PC-3 (cell line): ENCODE measurements around the gene SH3PXD2A. TPM values are rescaled to one million over a fixed set of nuclear protein-coding genes. Genes with fewer than 3 reads are reported as not detected.

Experiments
- ATAC-seq: fragments of 200-7000 bp; cut with Tn5 transposase; 2 replicates; pipeline ENCODE4 v1.9.1; 2020; ENCODE audit warnings: mild to moderate bottlenecking, moderate library complexity
- BruUV-seq: library from RNA; stranded (reverse); fragments of 400-500 nt; replicated peaks from 2 replicates; lab custom pipeline; 2021; lab: Mats Ljungman, UMichigan
- CTCF ChIA-PET: fragments of 300-600 bp; sonication (Branson Sonifier 250); formaldehyde crosslinking; loops from one replicate; lab custom pipeline; 2022; ENCODE audit warnings: antibody characterized with exemption; lab: Charles Lee
- POLR2A ChIA-PET: fragments of 300-600 bp; sonication (Branson Sonifier 250); formaldehyde crosslinking; loops from one replicate; lab custom pipeline; 2022; ENCODE audit warnings: antibody characterized with exemption; ENCODE audit not compliant: unreplicated experiment; lab: Charles Lee
- DNase-seq: peaks from one replicate; pipeline ENCODE4 v3.0.0-alpha.2; 2015
- H2AFZ ChIP-seq: fragments of 300-600 bp; sonication (generic); 2 replicates; pipeline ENCODE4 v1.6.0; 2016; ENCODE audit warnings: antibody characterized with exemption, low read length
- H3F3A ChIP-seq: fragments of 300-600 bp; sonication (generic); one replicate; pipeline ENCODE4 v1.6.0; 2017; ENCODE audit warnings: antibody characterized with exemption, low read length, control low read depth, mild to moderate bottlenecking; ENCODE audit not compliant: unreplicated experiment
- H3K27ac ChIP-seq: fragments of 300-600 bp; sonication (generic); 2 replicates; pipeline ENCODE4 v1.5.1; 2016; ENCODE audit warnings: mild to moderate bottlenecking, low read length
- H3K27me3 ChIP-seq: fragments of 300-600 bp; sonication (generic); 2 replicates; pipeline ENCODE4 v1.6.1; 2016; ENCODE audit warnings: low read length, mixed read lengths
- H3K36me3 ChIP-seq: fragments of 300-600 bp; sonication (generic); 2 replicates; pipeline ENCODE4 v1.6.1; 2016; ENCODE audit warnings: low read depth, mixed run types, low read length, mixed read lengths
- H3K4me1 ChIP-seq: fragments of 300-600 bp; sonication (generic); 2 replicates; pipeline ENCODE4 v1.5.1; 2016; ENCODE audit warnings: low read length; ENCODE audit not compliant: insufficient read depth
- H3K4me2 ChIP-seq: fragments of 300-600 bp; sonication (generic); 2 replicates; pipeline ENCODE4 v1.6.0; 2016; ENCODE audit warnings: low read length
- H3K4me3 ChIP-seq: fragments of 300-600 bp; sonication (generic); 2 replicates; pipeline ENCODE4 v1.5.1; 2016; ENCODE audit warnings: mild to moderate bottlenecking, low read length, mixed read lengths
- H3K79me2 ChIP-seq: fragments of 300-600 bp; sonication (generic); 2 replicates; pipeline ENCODE4 v1.6.1; 2017; ENCODE audit warnings: low read length, mixed read lengths
- H3K9ac ChIP-seq: fragments of 300-600 bp; sonication (generic); 2 replicates; pipeline ENCODE4 v1.6.0; 2016; ENCODE audit warnings: mild to moderate bottlenecking, low read length
- H3K9me2 ChIP-seq: fragments of 300-600 bp; sonication (generic); replicated peaks from 2 replicates; pipeline ENCODE4 v1.6.1; 2016; ENCODE audit warnings: mixed run types, low read length, mixed read lengths
- H3K9me3 ChIP-seq: fragments of 300-600 bp; sonication (generic); 2 replicates; pipeline ENCODE4 v1.6.1; 2016; ENCODE audit warnings: low read length, mixed read lengths
- H4K20me1 ChIP-seq: fragments of 300-600 bp; sonication (generic); 2 replicates; pipeline ENCODE4 v1.6.1; 2016; ENCODE audit warnings: low read length, mixed read lengths
- CTCF ChIP-seq: fragments of 300-600 bp; sonication (generic); conservative IDR thresholded peaks from 2 replicates; pipeline ENCODE4 v1.5.1; 2017; ENCODE audit warnings: antibody characterized with exemption, low read depth, mild to moderate bottlenecking, low read length
- EZH2 ChIP-seq: fragments of 300-600 bp; sonication (generic); IDR thresholded peaks from one replicate; pipeline ENCODE4 v1.6.1; 2017; ENCODE audit warnings: antibody characterized with exemption, mild to moderate bottlenecking, low read length; ENCODE audit not compliant: unreplicated experiment
- EZH2phosphoT487 ChIP-seq: fragments of 300-600 bp; sonication (generic); IDR thresholded peaks from 2 replicates; pipeline ENCODE4 v1.6.1; 2018; ENCODE audit warnings: mild to moderate bottlenecking, antibody characterized with exemption, low read length, borderline replicate concordance
- intact Hi-C: fragments of 100-400 bp; cut with micrococcal nuclease; formaldehyde crosslinking; loops from 2 replicates; pipeline ENCODE4 v1.9.0; 2023
- total RNA-seq: library from RNA; depleted of rRNA; stranded (reverse); fragments of >200 nt; gene quantifications from 2 replicates; pipeline ENCODE4 v1.2.3, GENCODE V29; 2014

Gene SH3PXD2A
- total RNA-seq, 1 experiment from 2014 or later = 3.4 TPM

DNA sequence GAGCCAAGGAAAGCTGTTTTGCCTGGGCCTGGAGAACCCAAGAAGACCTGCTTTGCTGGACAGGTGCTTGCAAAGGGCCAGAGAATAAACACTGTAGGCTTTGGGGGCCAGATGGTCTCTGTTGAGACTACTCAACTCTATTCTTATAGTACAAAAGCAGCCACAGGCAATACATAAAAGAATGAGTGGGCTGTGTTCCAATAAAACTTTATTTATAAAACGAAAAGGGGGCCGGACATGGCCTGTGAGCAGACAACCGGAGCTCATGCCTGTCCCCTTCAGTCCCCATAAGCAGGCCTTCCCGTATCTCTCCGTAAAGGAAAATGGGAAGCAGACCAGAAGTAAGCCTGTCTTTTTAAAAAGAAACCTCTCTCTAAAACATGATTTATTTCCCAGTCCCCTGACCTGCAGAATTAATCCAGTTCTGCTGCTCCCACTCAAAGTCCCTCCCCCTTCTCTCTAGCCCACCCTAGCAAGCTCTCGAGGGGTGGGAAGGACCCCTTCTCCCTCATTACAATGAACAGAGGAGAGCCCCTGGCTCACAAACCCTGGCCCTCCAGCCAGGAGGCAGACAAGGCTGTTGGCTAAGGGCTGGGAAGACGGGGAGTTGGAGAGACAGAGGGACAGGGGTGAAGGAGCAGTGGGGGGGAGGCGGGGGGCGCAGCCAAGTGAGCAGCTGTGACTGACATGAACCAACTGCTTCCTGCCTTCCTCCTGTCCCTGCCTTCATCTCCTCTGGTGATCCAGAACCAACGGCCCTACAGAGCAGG lies 184.1 kb downstream of the SH3PXD2A start:
- TF ChIP-seq CTCF (no peak), EZH2phosphoT487 (no peak), EZH2 (no peak)
- H3K36me3 ChIP-seq = no peaks in the 10 kb centered on the region
- no peak overlapping the region for H3K4me3 ChIP-seq
- H3K4me1 ChIP-seq = no peaks in the 10 kb centered on the region
- no TSS peak for BruUV-seq
- H3K27ac ChIP-seq = no peak overlapping the region
- CTCF ChIA-PET = no interaction called here
- intact Hi-C loops = no loop called here
- no peaks in the 10 kb centered on the region for H4K20me1 ChIP-seq
- ATAC-seq (no peak), DNase-seq (no peak)
- no peak overlapping the region for H2AFZ ChIP-seq
- no peaks in the 10 kb centered on the region for H3K9me3 ChIP-seq
- POLR2A ChIA-PET = no interaction called here
- no peak overlapping the region for H3K4me2 ChIP-seq
- no peaks in the 10 kb centered on the region for H3K79me2 ChIP-seq
- H3F3A ChIP-seq = no peaks in the 10 kb centered on the region
- H3K27me3 ChIP-seq = no peaks in the 10 kb centered on the region
- no peaks in the 10 kb centered on the region for H3K9me2 ChIP-seq
- no peak overlapping the region for H3K9ac ChIP-seq

DNA sequence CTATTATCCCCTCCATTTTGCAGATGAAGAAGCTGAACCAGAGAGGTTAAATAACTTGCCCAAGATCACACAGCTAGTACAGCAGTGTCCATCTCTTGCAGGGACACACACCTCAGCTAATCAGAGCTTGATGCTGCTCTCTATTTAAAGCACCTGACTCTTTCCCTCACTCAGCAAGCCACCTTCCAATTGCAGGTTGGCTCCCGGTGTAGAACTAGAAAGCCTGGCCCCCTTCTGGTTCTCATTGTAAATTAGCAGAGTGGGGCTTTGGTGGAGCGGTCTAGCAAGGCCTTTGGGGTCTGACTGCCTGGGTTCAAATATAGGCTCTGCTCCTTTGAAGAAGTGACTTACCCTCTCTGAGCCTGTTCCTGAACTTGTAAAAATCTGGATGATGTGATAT lies 185.4 kb downstream of the SH3PXD2A start:
- CTCF ChIA-PET = no interaction called here
- no peak overlapping the region for H3K4me3 ChIP-seq
- POLR2A ChIA-PET = no interaction called here
- no peaks in the 10 kb centered on the region for H4K20me1 ChIP-seq
- H3K27ac ChIP-seq = no peak overlapping the region
- no peaks in the 10 kb centered on the region for H3K27me3 ChIP-seq
- no peaks in the 10 kb centered on the region for H3K4me1 ChIP-seq
- H3K79me2 ChIP-seq = no peaks in the 10 kb centered on the region
- BruUV-seq = no TSS peak
- DNase-seq (no peak), ATAC-seq (no peak)
- intact Hi-C loops = no loop called here
- no peak overlapping the region for H3K4me2 ChIP-seq
- no peaks in the 10 kb centered on the region for H3F3A ChIP-seq
- no peaks in the 10 kb centered on the region for H3K36me3 ChIP-seq
- no peak for TF ChIP-seq EZH2
- no peak for TF ChIP-seq CTCF
- no peak for TF ChIP-seq EZH2phosphoT487
- no peak overlapping the region for H2AFZ ChIP-seq
- H3K9me2 ChIP-seq = no peaks in the 10 kb centered on the region
- no peak overlapping the region for H3K9ac ChIP-seq
- no peaks in the 10 kb centered on the region for H3K9me3 ChIP-seq

DNA sequence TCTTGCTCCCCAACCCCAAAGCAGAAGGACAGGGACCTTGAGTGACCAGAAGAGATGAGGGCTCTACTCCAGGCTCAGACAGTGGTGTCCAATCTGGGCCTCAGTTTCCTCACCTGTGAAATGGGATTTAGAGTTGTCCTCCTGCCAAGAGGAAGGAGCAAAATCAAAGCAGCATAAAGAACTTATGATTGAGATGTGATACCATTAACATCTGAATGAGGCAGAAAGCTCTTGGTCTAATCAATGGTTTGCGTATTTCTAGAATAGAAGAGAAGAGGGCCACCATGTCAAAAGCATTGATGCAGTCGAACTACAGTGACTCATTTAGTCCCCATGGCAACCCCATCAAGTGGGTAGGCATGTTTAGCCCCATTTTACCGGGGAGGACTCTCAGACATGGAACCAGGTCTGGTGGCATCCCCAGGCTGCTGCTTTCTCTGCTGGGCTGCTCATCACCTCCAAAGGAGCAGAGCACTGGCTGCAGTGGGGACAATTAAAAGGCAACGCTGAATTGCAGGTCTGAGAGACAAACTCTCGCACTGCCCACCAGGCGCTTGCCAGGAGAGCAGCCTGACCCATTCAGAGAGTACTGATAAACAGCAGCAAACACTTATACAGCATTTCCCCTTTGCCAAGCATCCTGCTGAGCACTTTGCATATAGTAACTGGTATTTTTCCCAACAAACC lies 186.0 kb downstream of the SH3PXD2A start:
- H3K4me2 ChIP-seq = no peak overlapping the region
- ChIA-PET POLR2A (no interaction called here), CTCF (no interaction called here)
- H3K79me2 ChIP-seq = no peaks in the 10 kb centered on the region
- no peaks in the 10 kb centered on the region for H3K4me1 ChIP-seq
- no TSS peak for BruUV-seq
- TF ChIP-seq EZH2phosphoT487 (no peak), EZH2 (no peak), CTCF (no peak)
- no peaks in the 10 kb centered on the region for H3K36me3 ChIP-seq
- intact Hi-C loops = no loop called here
- no peaks in the 10 kb centered on the region for H4K20me1 ChIP-seq
- no peak overlapping the region for H2AFZ ChIP-seq
- no peak for ATAC-seq
- DNase-seq = no peak
- no peaks in the 10 kb centered on the region for H3K9me2 ChIP-seq
- H3K4me3 ChIP-seq = no peak overlapping the region
- H3K9me3 ChIP-seq = no peaks in the 10 kb centered on the region
- no peak overlapping the region for H3K27ac ChIP-seq
- H3K27me3 ChIP-seq = no peaks in the 10 kb centered on the region
- no peak overlapping the region for H3K9ac ChIP-seq
- no peaks in the 10 kb centered on the region for H3F3A ChIP-seq
